Neural cell (in vitro differentiated cells): ENCODE measurements around the gene PARL. TPM values are rescaled to one million over a fixed set of nuclear protein-coding genes. Genes with fewer than 3 reads are reported as not detected.

Experiments
- H2AFZ ChIP-seq: fragments of 200-600, 300-800 bp; sonication (generic), shearing (Covaris generic); 2 replicates; pipeline ENCODE4 v1.6.0; 2014; ENCODE audit warnings: low read depth, mild to moderate bottlenecking, antibody characterized with exemption, low read length, moderate library complexity
- H3F3A ChIP-seq: fragments of 200-600 bp; shearing (Covaris generic); 2 replicates; pipeline ENCODE4 v1.6.1; 2016; ENCODE audit warnings: mild to moderate bottlenecking, moderate library complexity, mixed read lengths, antibody characterized with exemption, low read length; ENCODE audit not compliant: insufficient read depth, poor library complexity, severe bottlenecking
- H3K27ac ChIP-seq: fragments of 200-600, 300-800 bp; sonication (generic), shearing (Covaris generic); 2 replicates; pipeline ENCODE4 v1.5.1; 2014; ENCODE audit warnings: mild to moderate bottlenecking, low read length, moderate library complexity
- H3K27me3 ChIP-seq: fragments of 300-800, 200-600 bp; sonication (generic), shearing (Covaris generic); 2 replicates; pipeline ENCODE4 v1.6.0; 2014; ENCODE audit warnings: mild to moderate bottlenecking, low read depth, low read length, moderate library complexity; ENCODE audit not compliant: insufficient read depth
- H3K36me3 ChIP-seq: fragments of 300-800, 200-600 bp; sonication (generic), shearing (Covaris generic); 2 replicates; pipeline ENCODE4 v1.5.1; 2014; ENCODE audit warnings: mild to moderate bottlenecking, antibody characterized with exemption, low read length, moderate library complexity; ENCODE audit not compliant: insufficient read depth
- H3K4me2 ChIP-seq: fragments of 300-800, 200-600 bp; sonication (generic), shearing (Covaris generic); 2 replicates; pipeline ENCODE4 v1.6.0; 2014; ENCODE audit warnings: mild to moderate bottlenecking, low read length
- H3K4me3 ChIP-seq: fragments of 300-800, 200-600 bp; sonication (generic), shearing (Covaris generic); 2 replicates; pipeline ENCODE4 v1.5.1; 2014; ENCODE audit warnings: mild to moderate bottlenecking, low read length, moderate library complexity
- H3K79me2 ChIP-seq: fragments of 200-600 bp; shearing (Covaris generic); replicated peaks from 2 replicates; pipeline ENCODE4 v1.6.0; 2014; ENCODE audit warnings: mild to moderate bottlenecking, low read length, moderate library complexity; ENCODE audit not compliant: insufficient read depth
- H3K9ac ChIP-seq: fragments of 300-800, 200-600 bp; sonication (generic), shearing (Covaris generic); 2 replicates; pipeline ENCODE4 v1.6.1; 2016; ENCODE audit warnings: mild to moderate bottlenecking, low read length, mixed read lengths
- H3K9me2 ChIP-seq: fragments of 200-600 bp; shearing (Covaris generic); 2 replicates; pipeline ENCODE4 v1.6.1; 2016; ENCODE audit warnings: mild to moderate bottlenecking, low read length, mixed read lengths; ENCODE audit not compliant: insufficient read depth
- H3K9me3 ChIP-seq: fragments of 200-600, 300-800 bp; sonication (generic), shearing (Covaris generic); 2 replicates; pipeline ENCODE4 v1.6.1; 2016; ENCODE audit warnings: mild to moderate bottlenecking, mixed run types, low read length, moderate library complexity, mixed read lengths
- H4K20me1 ChIP-seq: fragments of 200-600 bp; shearing (Covaris generic); 2 replicates; pipeline ENCODE4 v1.6.1; 2016; ENCODE audit warnings: mild to moderate bottlenecking, mixed run types; ENCODE audit not compliant: insufficient read depth
- EP300 ChIP-seq: fragments of 450-650 bp; conservative IDR thresholded peaks from 2 replicates; pipeline ENCODE4 v1.6.1; 2014; ENCODE audit warnings: antibody characterized with exemption, mild to moderate bottlenecking, moderate library complexity; ENCODE audit not compliant: poor library complexity, severe bottlenecking
- EZH2 ChIP-seq: fragments of 200-600, 300-800 bp; shearing (Covaris generic), sonication (generic); IDR thresholded peaks from 2 replicates; pipeline ENCODE4 v1.6.1; 2014; ENCODE audit warnings: antibody characterized with exemption, low read length, borderline replicate concordance, mild to moderate bottlenecking; ENCODE audit not compliant: insufficient read depth, poor library complexity, severe bottlenecking
- POLR2AphosphoS5 ChIP-seq: IDR thresholded peaks from 2 replicates; pipeline ENCODE4 v1.6.1; 2012
- RAD21 ChIP-seq: fragments of 450-650 bp; conservative IDR thresholded peaks from 2 replicates; pipeline ENCODE4 v1.6.1; 2014; ENCODE audit warnings: antibody characterized with exemption, mild to moderate bottlenecking, moderate library complexity
- SMC3 ChIP-seq: fragments of 450-650 bp; conservative IDR thresholded peaks from 2 replicates; pipeline ENCODE4 v1.6.1; 2014; ENCODE audit warnings: antibody characterized with exemption, mild to moderate bottlenecking, moderate library complexity; ENCODE audit not compliant: poor library complexity
- TAF1 ChIP-seq: IDR thresholded peaks from 2 replicates; pipeline ENCODE4 v1.6.1; 2012; ENCODE audit warnings: low read depth
- polyA plus RNA-seq: library from polyadenylated mRNA; depleted of rRNA; stranded (reverse); fragments of >200 nt; gene quantifications from 2 replicates; pipeline ENCODE4 v1.2.3, GENCODE V29; 2014
- small RNA-seq, 3 experiments: library from RNA; depleted of rRNA; stranded (forward); fragments of <200 nt; gene quantifications; one replicate each; pipeline ENCODE3, GENCODE V24; 2012
- TF ChIP-seq, protein P1 (sequence below): fragments of 450-650 bp; IDR thresholded peaks from 2 replicates; pipeline ENCODE4 v1.5.1; 2014; ENCODE audit warnings: antibody characterized with exemption, mild to moderate bottlenecking, moderate library complexity; ENCODE audit not compliant: poor library complexity, severe bottlenecking
- TF ChIP-seq, protein P2 (sequence below): IDR thresholded peaks from 2 replicates; pipeline ENCODE4 v1.6.1; 2012; ENCODE audit warnings: borderline replicate concordance

PARL gene
- polyA plus RNA-seq, 1 donor from 2014 or later, result 59.2 TPM

DNA sequence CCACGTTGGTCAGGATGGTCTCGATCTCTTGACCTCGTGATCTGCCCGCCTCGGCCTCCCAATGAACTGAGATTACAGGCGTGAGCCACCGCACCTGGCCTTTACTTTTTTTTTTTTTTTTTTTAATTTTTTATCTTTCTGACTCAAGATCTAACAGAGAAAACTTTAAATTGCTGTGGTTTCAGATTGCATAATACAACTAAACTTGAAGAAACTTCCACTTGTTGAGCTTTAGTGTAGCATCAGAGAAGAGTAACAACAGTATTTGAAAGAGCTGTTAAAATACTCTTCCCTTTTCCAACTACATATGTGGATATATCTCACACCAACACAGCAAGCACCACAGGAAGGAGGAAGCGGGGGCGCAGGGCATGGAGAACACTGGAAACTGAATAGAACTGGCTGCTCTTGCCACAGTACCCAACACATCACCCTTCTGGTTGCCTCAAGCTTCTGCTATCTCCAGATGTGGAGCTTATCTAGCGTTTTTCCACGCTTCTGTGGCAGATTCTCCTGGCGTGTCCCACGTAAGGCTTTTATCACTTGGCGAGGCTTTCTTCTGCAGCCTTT lies 104.7 kb downstream of the PARL start:
- Histone ChIP-seq H3K4me2 (no peak overlapping the region), H3K9me3 (no peaks in the 10 kb centered on the region), H3K27me3 (no peaks in the 10 kb centered on the region), H2AFZ (no peak overlapping the region), H3K36me3 (peaks cover 8% of the 10 kb centered on the region), H4K20me1 (no peaks in the 10 kb centered on the region), H3K79me2 (peaks cover 4% of the 10 kb centered on the region), H3F3A (no peaks in the 10 kb centered on the region), H3K4me3 (no peak overlapping the region), H3K9me2 (no peaks in the 10 kb centered on the region), H3K27ac (no peak overlapping the region), H3K9ac (no peak overlapping the region)
- TF ChIP-seq, protein P1, sequence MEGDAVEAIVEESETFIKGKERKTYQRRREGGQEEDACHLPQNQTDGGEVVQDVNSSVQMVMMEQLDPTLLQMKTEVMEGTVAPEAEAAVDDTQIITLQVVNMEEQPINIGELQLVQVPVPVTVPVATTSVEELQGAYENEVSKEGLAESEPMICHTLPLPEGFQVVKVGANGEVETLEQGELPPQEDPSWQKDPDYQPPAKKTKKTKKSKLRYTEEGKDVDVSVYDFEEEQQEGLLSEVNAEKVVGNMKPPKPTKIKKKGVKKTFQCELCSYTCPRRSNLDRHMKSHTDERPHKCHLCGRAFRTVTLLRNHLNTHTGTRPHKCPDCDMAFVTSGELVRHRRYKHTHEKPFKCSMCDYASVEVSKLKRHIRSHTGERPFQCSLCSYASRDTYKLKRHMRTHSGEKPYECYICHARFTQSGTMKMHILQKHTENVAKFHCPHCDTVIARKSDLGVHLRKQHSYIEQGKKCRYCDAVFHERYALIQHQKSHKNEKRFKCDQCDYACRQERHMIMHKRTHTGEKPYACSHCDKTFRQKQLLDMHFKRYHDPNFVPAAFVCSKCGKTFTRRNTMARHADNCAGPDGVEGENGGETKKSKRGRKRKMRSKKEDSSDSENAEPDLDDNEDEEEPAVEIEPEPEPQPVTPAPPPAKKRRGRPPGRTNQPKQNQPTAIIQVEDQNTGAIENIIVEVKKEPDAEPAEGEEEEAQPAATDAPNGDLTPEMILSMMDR, result no peak
- no peak for TF ChIP-seq RAD21
- no peak for TF ChIP-seq EZH2
- TF ChIP-seq TAF1, result no peak
- TF ChIP-seq, protein P2, sequence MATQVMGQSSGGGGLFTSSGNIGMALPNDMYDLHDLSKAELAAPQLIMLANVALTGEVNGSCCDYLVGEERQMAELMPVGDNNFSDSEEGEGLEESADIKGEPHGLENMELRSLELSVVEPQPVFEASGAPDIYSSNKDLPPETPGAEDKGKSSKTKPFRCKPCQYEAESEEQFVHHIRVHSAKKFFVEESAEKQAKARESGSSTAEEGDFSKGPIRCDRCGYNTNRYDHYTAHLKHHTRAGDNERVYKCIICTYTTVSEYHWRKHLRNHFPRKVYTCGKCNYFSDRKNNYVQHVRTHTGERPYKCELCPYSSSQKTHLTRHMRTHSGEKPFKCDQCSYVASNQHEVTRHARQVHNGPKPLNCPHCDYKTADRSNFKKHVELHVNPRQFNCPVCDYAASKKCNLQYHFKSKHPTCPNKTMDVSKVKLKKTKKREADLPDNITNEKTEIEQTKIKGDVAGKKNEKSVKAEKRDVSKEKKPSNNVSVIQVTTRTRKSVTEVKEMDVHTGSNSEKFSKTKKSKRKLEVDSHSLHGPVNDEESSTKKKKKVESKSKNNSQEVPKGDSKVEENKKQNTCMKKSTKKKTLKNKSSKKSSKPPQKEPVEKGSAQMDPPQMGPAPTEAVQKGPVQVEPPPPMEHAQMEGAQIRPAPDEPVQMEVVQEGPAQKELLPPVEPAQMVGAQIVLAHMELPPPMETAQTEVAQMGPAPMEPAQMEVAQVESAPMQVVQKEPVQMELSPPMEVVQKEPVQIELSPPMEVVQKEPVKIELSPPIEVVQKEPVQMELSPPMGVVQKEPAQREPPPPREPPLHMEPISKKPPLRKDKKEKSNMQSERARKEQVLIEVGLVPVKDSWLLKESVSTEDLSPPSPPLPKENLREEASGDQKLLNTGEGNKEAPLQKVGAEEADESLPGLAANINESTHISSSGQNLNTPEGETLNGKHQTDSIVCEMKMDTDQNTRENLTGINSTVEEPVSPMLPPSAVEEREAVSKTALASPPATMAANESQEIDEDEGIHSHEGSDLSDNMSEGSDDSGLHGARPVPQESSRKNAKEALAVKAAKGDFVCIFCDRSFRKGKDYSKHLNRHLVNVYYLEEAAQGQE, result no peak
- TF ChIP-seq SMC3, result no peak
- TF ChIP-seq EP300, result no peak
- TF ChIP-seq POLR2AphosphoS5, result no peak

Small RNAs within 50 kb of the gene (small RNA-seq; reads per million reads assigned to genes)
- gene MIR4448, result 0 reads per million in 3 experiments

Other genes starting within 250 kb of the PARL start
- gene KLHL24, start 249.3 kb downstream of the PARL start, polyA plus RNA-seq, result 86.1 and 92.1 TPM in 2 replicates
- gene YEATS2, start 187.1 kb downstream of the PARL start, polyA plus RNA-seq, result 46.1 and 46.2 TPM in 2 replicates
- gene MAP6D1, start 59.3 kb downstream of the PARL start, polyA plus RNA-seq, result 2.8 and 3.1 TPM in 2 replicates
- 227 and 237 TPM in 2 replicates for gene ABCC5, start 133.0 kb upstream of the PARL start, polyA plus RNA-seq
- not detected in 2 replicates for gene HTR3D, start 146.9 kb upstream of the PARL start, polyA plus RNA-seq
- not detected in 2 replicates for gene HTR3C, start 168.2 kb upstream of the PARL start, polyA plus RNA-seq
- gene HTR3E, start 212.2 kb upstream of the PARL start, polyA plus RNA-seq, result not detected in 2 replicates